Testis (tissue), 2 donors: ENCODE results near the gene C9orf78.

Source experiments
- POLR2A ChIP-seq: fragments of 450-650 bp; IDR thresholded peaks from one replicate; pipeline ENCODE4 v1.6.1; 2017; ENCODE audit warnings: antibody characterized with exemption, mild to moderate bottlenecking, moderate library complexity
- TF ChIP-seq, protein P1 (sequence below), 3 experiments: fragments of 450-650 bp in 2 of 3; fragments of 200-600 bp in 1 of 3; sonication (generic) in 1 of 3; IDR thresholded peaks; one replicate each; pipeline ENCODE4 v1.5.1; 2016 to 2019; ENCODE audit warnings: antibody characterized with exemption in 3 of 3, mild to moderate bottlenecking in 2 of 3, moderate library complexity in 1 of 3

DNA sequence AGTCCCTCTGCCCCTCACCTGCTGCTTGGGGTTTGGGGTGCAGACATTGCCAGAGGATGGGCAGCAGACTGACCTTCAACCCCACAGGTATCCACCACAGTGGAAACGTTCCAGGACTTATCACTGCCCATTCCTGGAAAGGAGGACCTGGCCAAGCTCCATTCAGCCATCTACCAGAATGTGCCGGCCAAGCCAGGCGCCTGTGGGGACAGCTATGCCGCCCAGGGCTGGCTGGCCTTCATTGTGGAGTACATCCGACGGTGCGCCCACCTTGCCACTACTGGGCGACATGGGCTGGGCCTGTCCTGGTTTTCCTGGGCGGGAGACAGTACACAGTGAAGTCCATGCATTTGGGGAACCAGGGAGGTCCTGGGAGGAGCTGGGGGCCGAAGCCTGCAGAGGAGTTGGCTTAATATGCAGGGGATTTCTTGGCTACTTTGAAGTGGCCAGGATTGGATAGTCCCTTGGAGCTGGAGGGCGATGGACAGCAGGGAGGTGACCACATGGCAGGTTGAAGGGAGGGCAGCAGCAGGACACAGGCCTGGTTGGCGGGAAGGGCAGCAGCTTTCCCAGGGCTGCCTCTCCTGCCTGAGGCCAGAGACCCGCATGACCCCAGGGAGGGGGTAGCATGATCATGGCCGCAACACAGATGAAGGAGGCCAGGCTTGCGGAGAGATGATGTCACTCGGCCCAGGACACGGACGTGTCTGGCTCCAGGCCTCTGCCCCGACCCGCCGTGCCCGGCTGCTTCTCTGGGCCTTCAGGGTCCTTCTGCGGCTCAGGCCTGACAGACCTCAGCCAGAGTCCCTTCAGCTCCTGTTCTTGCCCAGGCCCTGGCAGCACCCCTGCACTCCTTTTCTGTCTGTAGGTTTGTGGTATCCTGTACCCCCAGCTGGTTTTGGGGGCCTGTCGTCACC lies 34.8 kb upstream of the C9orf78 start:
- TF ChIP-seq POLR2A: no peak
- TF ChIP-seq, protein P1, sequence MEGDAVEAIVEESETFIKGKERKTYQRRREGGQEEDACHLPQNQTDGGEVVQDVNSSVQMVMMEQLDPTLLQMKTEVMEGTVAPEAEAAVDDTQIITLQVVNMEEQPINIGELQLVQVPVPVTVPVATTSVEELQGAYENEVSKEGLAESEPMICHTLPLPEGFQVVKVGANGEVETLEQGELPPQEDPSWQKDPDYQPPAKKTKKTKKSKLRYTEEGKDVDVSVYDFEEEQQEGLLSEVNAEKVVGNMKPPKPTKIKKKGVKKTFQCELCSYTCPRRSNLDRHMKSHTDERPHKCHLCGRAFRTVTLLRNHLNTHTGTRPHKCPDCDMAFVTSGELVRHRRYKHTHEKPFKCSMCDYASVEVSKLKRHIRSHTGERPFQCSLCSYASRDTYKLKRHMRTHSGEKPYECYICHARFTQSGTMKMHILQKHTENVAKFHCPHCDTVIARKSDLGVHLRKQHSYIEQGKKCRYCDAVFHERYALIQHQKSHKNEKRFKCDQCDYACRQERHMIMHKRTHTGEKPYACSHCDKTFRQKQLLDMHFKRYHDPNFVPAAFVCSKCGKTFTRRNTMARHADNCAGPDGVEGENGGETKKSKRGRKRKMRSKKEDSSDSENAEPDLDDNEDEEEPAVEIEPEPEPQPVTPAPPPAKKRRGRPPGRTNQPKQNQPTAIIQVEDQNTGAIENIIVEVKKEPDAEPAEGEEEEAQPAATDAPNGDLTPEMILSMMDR (IDR thresholded peaks at IDR 0.05): no peak
